Measurements from ENCODE around the gene PLCE1. TPM values are rescaled to one million over a fixed set of nuclear protein-coding genes. Genes with fewer than 3 reads are reported as not detected.

Gene PLCE1
- total and polyA plus RNA-seq, 2 experiments from 2014 or later: 0.10 to 0.58 TPM

GRCh38 chr10:93980486-93980885 lies 13.2 kb upstream of the PLCE1 start (continued):
- TF ChIP-seq REST (IDR thresholded peaks at IDR 0.05; ENCODE audit: unreplicated experiment): no peak
- TF ChIP-seq CTCF (conservative IDR thresholded peaks at IDR 0.05; ENCODE audit: low read depth in 2 of 2): no peak
- TF ChIP-seq ETS1 (IDR thresholded peaks at IDR 0.05): no peak
- TF ChIP-seq ZNF331 (CRISPR knock-in tag; IDR thresholded peaks at IDR 0.05; ENCODE audit: low read depth): no peak
- TF ChIP-seq NANOG (IDR thresholded peaks at IDR 0.05; ENCODE audit: borderline replicate concordance): no peak
- TF ChIP-seq JUNB (IDR thresholded peaks at IDR 0.05; ENCODE audit: unreplicated experiment): no peak
- no peak for TF ChIP-seq EZH2phosphoT487 (IDR thresholded peaks at IDR 0.05; ENCODE audit: unreplicated experiment)
- no peak for TF ChIP-seq ZNF114 (CRISPR knock-in tag; IDR thresholded peaks at IDR 0.05)
- no peak for TF ChIP-seq STAT1 (IDR thresholded peaks at IDR 0.05; ENCODE audit: unreplicated experiment)
- no peak for TF ChIP-seq EZH2 (IDR thresholded peaks at IDR 0.05; ENCODE audit: low read depth, unreplicated experiment)

- peaks cover 17% of the 10 kb centered on the region; the same call in 2 of the 3 replicates for H3K4me1 Mint-ChIP-seq
- H3K27ac Mint-ChIP-seq: no peak overlapping the region
- DNase-seq (ENCODE audit: low spot score) (no peak), ATAC-seq (no peak)
- Histone ChIP-seq H3K36me3 (ENCODE audit: insufficient read depth) (no peaks in the 10 kb centered on the region), H3K27me3 (ENCODE audit: insufficient read depth) (peaks cover 65% of the 10 kb centered on the region), H3K27ac (ENCODE audit: low read depth) (no peak overlapping the region), H3K4me1 (ENCODE audit: insufficient read depth) (0 out of 2 replicates have a peak, but pooled peaks cover 3% of the 10 kb centered on the region), H3K4me2 (no peak overlapping the region), H2AFZ (no peak overlapping the region), H3K4me3 (no peak overlapping the region), H3K9me2 (ENCODE audit: insufficient read depth) (no peaks in the 10 kb centered on the region), H3F3A (replicated peaks; ENCODE audit: low read depth) (no peaks in the 10 kb centered on the region), H4K20me1 (replicated peaks; ENCODE audit: insufficient read depth) (peaks cover 3% of the 10 kb centered on the region; the same call in 1 of the 2 replicates), H3K79me2 (replicated peaks; ENCODE audit: insufficient read depth) (no peaks in the 10 kb centered on the region)
- no peaks in the 10 kb centered on the region; the same call in 2 of the 3 replicates for H3K36me3 Mint-ChIP-seq (ENCODE audit: low read depth)
- no peak overlapping the region for H3K4me3 Mint-ChIP-seq
- no peaks in the 10 kb centered on the region; the same call in 2 of the 3 replicates for H3K9me3 Mint-ChIP-seq
- peaks cover 52% of the 10 kb centered on the region for H3K27me3 Mint-ChIP-seq (ENCODE audit: insufficient read depth, low read depth, poor library complexity)
- TF ChIP-seq STAT1 (IDR thresholded peaks at IDR 0.05; ENCODE audit: unreplicated experiment): no peak
- TF ChIP-seq ZNF331 (CRISPR knock-in tag; IDR thresholded peaks at IDR 0.05; ENCODE audit: low read depth): no peak
- TF ChIP-seq ZNF114 (CRISPR knock-in tag; IDR thresholded peaks at IDR 0.05): no peak
- TF ChIP-seq ETS1 (IDR thresholded peaks at IDR 0.05): no peak
- no peak for TF ChIP-seq NANOG (IDR thresholded peaks at IDR 0.05; ENCODE audit: borderline replicate concordance)
- no peak for TF ChIP-seq JUNB (IDR thresholded peaks at IDR 0.05; ENCODE audit: unreplicated experiment)
- TF ChIP-seq REST (IDR thresholded peaks at IDR 0.05; ENCODE audit: unreplicated experiment): no peak
- no peak for TF ChIP-seq EZH2 (IDR thresholded peaks at IDR 0.05; ENCODE audit: low read depth, unreplicated experiment)
- TF ChIP-seq POLR2AphosphoS5 (IDR thresholded peaks at IDR 0.05; ENCODE audit: low read depth): no peak
Observed at GRCh38 chr10:93991114-93991513, 2.6 kb upstream of the PLCE1 start.
